Central memory CD4-positive, alpha-beta T cell (primary cell): ENCODE measurements around the gene TRIM37.
"Not testable (repeated sequence)": the region's sequence is repeated elsewhere in the genome, so short reads cannot be mapped to it uniquely, and the experiment has no call there.

Experiments
- DNase-seq: peaks from one replicate; pipeline ENCODE4 v3.0.0; 2022
- total RNA-seq, 3 experiments: gene quantifications; one replicate each; lab custom pipeline; 2026; lab: John Stamatoyannopoulos, UW

Gene TRIM37
- 50.7 to 62.6 (median 61.8) reads per million in 3 experiments for total RNA-seq

- DNase-seq, result peak; percentile 99
Measured at GRCh38 chr17:59106463-59107305, at the start of gene TRIM37. TRIM37 (minus strand) TSS chr17:59106880; CDS start chr17:59106461, 419 bp downstream.

GRCh38 chr17:59155439-59156177 is 48.9 kb upstream of the TRIM37 start, which contains the start of gene PRR11:
PRR11 (plus strand) TSS chr17:59155746; CDS start chr17:59169753, 14,007 bp downstream.
- peak; percentile 99 for DNase-seq

GRCh38 chr17:59154721-59155438 is 48.2 kb upstream of the TRIM37 start, which contains the start of gene SKA2:
SKA2 (minus strand) TSS chr17:59155186; CDS start chr17:59155163, 23 bp downstream.
- DNase-seq, result no peak

- peak; percentile 26 for DNase-seq
Measured at GRCh38 chr17:59154292-59154720, 47.6 kb upstream of the TRIM37 start.

- DNase-seq, result no peak
Measured at GRCh38 chr17:59152925-59153324, 46.2 kb upstream of the TRIM37 start.

- no peak for DNase-seq
Measured at GRCh38 chr17:59151591-59151990, 44.9 kb upstream of the TRIM37 start.

GRCh38 chr17:59151006-59151405 is 44.3 kb upstream of the TRIM37 start:
- no peak for DNase-seq

GRCh38 chr17:59149841-59150511 is 43.3 kb upstream of the TRIM37 start:
- no peak for DNase-seq

GRCh38 chr17:59149051-59149450 is 42.4 kb upstream of the TRIM37 start:
- no peak for DNase-seq

- DNase-seq, result no peak
Measured at GRCh38 chr17:59145571-59146096, 39.0 kb upstream of the TRIM37 start.

GRCh38 chr17:59141860-59142259 is 35.2 kb upstream of the TRIM37 start:
- DNase-seq, result no peak

GRCh38 chr17:59139939-59140338 is 33.3 kb upstream of the TRIM37 start:
- no peak for DNase-seq

- DNase-seq, result not testable (repeated sequence)
Measured at GRCh38 chr17:59138339-59138738, 31.7 kb upstream of the TRIM37 start.

GRCh38 chr17:59131131-59131530 is 24.5 kb upstream of the TRIM37 start:
- no peak for DNase-seq

GRCh38 chr17:59129814-59130213 is 23.1 kb upstream of the TRIM37 start:
- no peak for DNase-seq

- no peak for DNase-seq
Measured at GRCh38 chr17:59126809-59127417, 20.2 kb upstream of the TRIM37 start.

GRCh38 chr17:59124665-59125064 is 18.0 kb upstream of the TRIM37 start:
- DNase-seq, result no peak

GRCh38 chr17:59121901-59122480 is 15.3 kb upstream of the TRIM37 start:
- DNase-seq, result no peak

GRCh38 chr17:59115474-59115873 is 8.8 kb upstream of the TRIM37 start:
- no peak for DNase-seq

GRCh38 chr17:59111539-59111938 is 4.9 kb upstream of the TRIM37 start:
- no peak for DNase-seq

GRCh38 chr17:59110973-59111372 is 4.3 kb upstream of the TRIM37 start:
- no peak for DNase-seq
